ENCODE data around the gene ZNF485.

GRCh38 chr10:43605850-43606322, 352 bp upstream of the ZNF485 start:
- TF ChIP-seq CTCF (conservative IDR thresholded peaks at IDR 0.05; ENCODE audit: low read length) = no peak
- TF ChIP-seq EZH2phosphoT487 (IDR thresholded peaks at IDR 0.05; ENCODE audit: borderline replicate concordance) = no peak
